PC-3 (cell line): ENCODE measurements around the gene CRYBG2. TPM values are rescaled to one million over a fixed set of nuclear protein-coding genes. Genes with fewer than 3 reads are reported as not detected.

Experiments
- ATAC-seq: fragments of 200-7000 bp; cut with Tn5 transposase; 2 replicates; pipeline ENCODE4 v1.9.1; 2020; ENCODE audit warnings: mild to moderate bottlenecking, moderate library complexity
- BruUV-seq: library from RNA; stranded (reverse); fragments of 400-500 nt; replicated peaks from 2 replicates; lab custom pipeline; 2021; lab: Mats Ljungman, UMichigan
- CTCF ChIA-PET: fragments of 300-600 bp; sonication (Branson Sonifier 250); formaldehyde crosslinking; loops from one replicate; lab custom pipeline; 2022; ENCODE audit warnings: antibody characterized with exemption; lab: Charles Lee
- POLR2A ChIA-PET: fragments of 300-600 bp; sonication (Branson Sonifier 250); formaldehyde crosslinking; loops from one replicate; lab custom pipeline; 2022; ENCODE audit warnings: antibody characterized with exemption; ENCODE audit not compliant: unreplicated experiment; lab: Charles Lee
- DNase-seq: peaks from one replicate; pipeline ENCODE4 v3.0.0-alpha.2; 2015
- H2AFZ ChIP-seq: fragments of 300-600 bp; sonication (generic); 2 replicates; pipeline ENCODE4 v1.6.0; 2016; ENCODE audit warnings: antibody characterized with exemption, low read length
- H3F3A ChIP-seq: fragments of 300-600 bp; sonication (generic); one replicate; pipeline ENCODE4 v1.6.0; 2017; ENCODE audit warnings: antibody characterized with exemption, low read length, control low read depth, mild to moderate bottlenecking; ENCODE audit not compliant: unreplicated experiment
- H3K27ac ChIP-seq: fragments of 300-600 bp; sonication (generic); 2 replicates; pipeline ENCODE4 v1.5.1; 2016; ENCODE audit warnings: mild to moderate bottlenecking, low read length
- H3K27me3 ChIP-seq: fragments of 300-600 bp; sonication (generic); 2 replicates; pipeline ENCODE4 v1.6.1; 2016; ENCODE audit warnings: low read length, mixed read lengths
- H3K36me3 ChIP-seq: fragments of 300-600 bp; sonication (generic); 2 replicates; pipeline ENCODE4 v1.6.1; 2016; ENCODE audit warnings: low read depth, mixed run types, low read length, mixed read lengths
- H3K4me1 ChIP-seq: fragments of 300-600 bp; sonication (generic); 2 replicates; pipeline ENCODE4 v1.5.1; 2016; ENCODE audit warnings: low read length; ENCODE audit not compliant: insufficient read depth
- H3K4me2 ChIP-seq: fragments of 300-600 bp; sonication (generic); 2 replicates; pipeline ENCODE4 v1.6.0; 2016; ENCODE audit warnings: low read length
- H3K4me3 ChIP-seq: fragments of 300-600 bp; sonication (generic); 2 replicates; pipeline ENCODE4 v1.5.1; 2016; ENCODE audit warnings: mild to moderate bottlenecking, low read length, mixed read lengths
- H3K79me2 ChIP-seq: fragments of 300-600 bp; sonication (generic); 2 replicates; pipeline ENCODE4 v1.6.1; 2017; ENCODE audit warnings: low read length, mixed read lengths
- H3K9ac ChIP-seq: fragments of 300-600 bp; sonication (generic); 2 replicates; pipeline ENCODE4 v1.6.0; 2016; ENCODE audit warnings: mild to moderate bottlenecking, low read length
- H3K9me2 ChIP-seq: fragments of 300-600 bp; sonication (generic); replicated peaks from 2 replicates; pipeline ENCODE4 v1.6.1; 2016; ENCODE audit warnings: mixed run types, low read length, mixed read lengths
- H3K9me3 ChIP-seq: fragments of 300-600 bp; sonication (generic); 2 replicates; pipeline ENCODE4 v1.6.1; 2016; ENCODE audit warnings: low read length, mixed read lengths
- H4K20me1 ChIP-seq: fragments of 300-600 bp; sonication (generic); 2 replicates; pipeline ENCODE4 v1.6.1; 2016; ENCODE audit warnings: low read length, mixed read lengths
- CTCF ChIP-seq: fragments of 300-600 bp; sonication (generic); conservative IDR thresholded peaks from 2 replicates; pipeline ENCODE4 v1.5.1; 2017; ENCODE audit warnings: antibody characterized with exemption, low read depth, mild to moderate bottlenecking, low read length
- EZH2 ChIP-seq: fragments of 300-600 bp; sonication (generic); IDR thresholded peaks from one replicate; pipeline ENCODE4 v1.6.1; 2017; ENCODE audit warnings: antibody characterized with exemption, mild to moderate bottlenecking, low read length; ENCODE audit not compliant: unreplicated experiment
- EZH2phosphoT487 ChIP-seq: fragments of 300-600 bp; sonication (generic); IDR thresholded peaks from 2 replicates; pipeline ENCODE4 v1.6.1; 2018; ENCODE audit warnings: mild to moderate bottlenecking, antibody characterized with exemption, low read length, borderline replicate concordance
- intact Hi-C: fragments of 100-400 bp; cut with micrococcal nuclease; formaldehyde crosslinking; loops from 2 replicates; pipeline ENCODE4 v1.9.0; 2023
- total RNA-seq: library from RNA; depleted of rRNA; stranded (reverse); fragments of >200 nt; gene quantifications from 2 replicates; pipeline ENCODE4 v1.2.3, GENCODE V29; 2014

Gene CRYBG2
- total RNA-seq, 1 experiment from 2014 or later = 15.3 TPM

GRCh38 chr1:26282401-26282918 is 71.5 kb downstream of the CRYBG2 start:
- Histone ChIP-seq H4K20me1 (peaks cover 9% of the 10 kb centered on the region; the same call in 1 of the 2 replicates), H3K4me2 (no peak overlapping the region), H3K9ac (no peak overlapping the region), H2AFZ (no peak overlapping the region), H3K9me2 (no peaks in the 10 kb centered on the region), H3K36me3 (peaks cover 17% of the 10 kb centered on the region; the same call in 1 of the 2 replicates), H3K4me1 (peaks cover 63% of the 10 kb centered on the region), H3K4me3 (no peak overlapping the region), H3F3A (peaks cover 11% of the 10 kb centered on the region), H3K27me3 (no peaks in the 10 kb centered on the region), H3K79me2 (peaks cover 34% of the 10 kb centered on the region), H3K9me3 (no peaks in the 10 kb centered on the region), H3K27ac (no peak overlapping the region)
- ChIA-PET CTCF (no interaction called here), POLR2A (no interaction called here)
- intact Hi-C loops = no loop called here
- DNase-seq = no peak
- no peak for TF ChIP-seq CTCF
- TF ChIP-seq EZH2phosphoT487 = no peak
- no peak for TF ChIP-seq EZH2
- no TSS peak for BruUV-seq
- ATAC-seq = no peak

GRCh38 chr1:26281971-26282370 is 72.0 kb downstream of the CRYBG2 start:
- Histone ChIP-seq H3K27ac (no peak overlapping the region), H3F3A (peaks cover 16% of the 10 kb centered on the region), H3K4me3 (no peak overlapping the region), H3K4me2 (peak overlapping the region; percentile 94; the same call in 1 of the 2 replicates), H4K20me1 (peaks cover 9% of the 10 kb centered on the region; the same call in 1 of the 2 replicates), H2AFZ (no peak overlapping the region), H3K27me3 (no peaks in the 10 kb centered on the region), H3K9me2 (no peaks in the 10 kb centered on the region), H3K36me3 (peaks cover 21% of the 10 kb centered on the region), H3K79me2 (peaks cover 34% of the 10 kb centered on the region), H3K4me1 (peaks cover 68% of the 10 kb centered on the region), H3K9me3 (no peaks in the 10 kb centered on the region), H3K9ac (no peak overlapping the region)
- CTCF ChIA-PET = no interaction called here
- DNase-seq = no peak
- intact Hi-C loops = no loop called here
- POLR2A ChIA-PET = no interaction called here
- BruUV-seq = no TSS peak
- ATAC-seq = no peak
- TF ChIP-seq EZH2phosphoT487 = no peak

DNA sequence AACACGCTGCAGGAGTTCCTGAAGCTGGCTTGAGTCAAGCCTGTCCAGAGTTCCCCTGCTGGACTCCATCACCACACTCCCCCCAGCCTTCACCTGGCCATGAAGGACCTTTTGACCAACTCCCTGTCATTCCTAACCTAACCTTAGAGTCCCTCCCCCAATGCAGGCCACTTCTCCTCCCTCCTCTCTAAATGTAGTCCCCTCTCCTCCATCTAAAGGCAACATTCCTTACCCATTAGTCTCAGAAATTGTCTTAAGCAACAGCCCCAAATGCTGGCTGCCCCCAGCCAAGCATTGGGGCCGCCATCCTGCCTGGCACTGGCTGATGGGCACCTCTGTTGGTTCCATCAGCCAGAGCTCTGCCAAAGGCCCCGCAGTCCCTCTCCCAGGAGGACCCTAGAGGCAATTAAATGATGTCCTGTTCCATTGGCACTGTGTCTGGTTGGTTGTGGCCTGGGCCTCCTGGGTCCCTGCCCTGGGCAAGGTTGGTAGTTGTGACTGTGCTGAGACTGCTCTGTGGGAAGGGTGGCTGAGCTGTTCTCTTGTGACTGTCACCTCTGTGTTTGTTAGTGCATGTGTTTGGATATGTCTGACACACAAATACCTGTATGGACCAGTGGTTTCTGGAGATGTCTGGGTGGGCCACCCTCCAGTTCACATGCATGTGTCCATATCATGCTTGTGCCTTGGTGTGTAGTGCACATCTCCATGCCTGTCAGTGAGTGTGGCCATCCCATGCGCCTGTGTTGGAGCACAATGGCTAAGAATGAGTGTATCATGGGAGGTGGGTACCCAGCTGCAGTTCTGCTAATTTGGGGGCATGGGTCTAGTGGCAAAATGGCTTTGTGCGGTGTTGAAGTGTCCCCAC is 72.6 kb downstream of the CRYBG2 start:
- ATAC-seq = no peak
- ChIA-PET POLR2A (no interaction called here), CTCF (no interaction called here)
- H4K20me1 ChIP-seq = peaks cover 9% of the 10 kb centered on the region; the same call in 1 of the 2 replicates
- H3K9me2 ChIP-seq = no peaks in the 10 kb centered on the region
- H3K9me3 ChIP-seq = no peaks in the 10 kb centered on the region
- H2AFZ ChIP-seq = no peak overlapping the region
- H3K27ac ChIP-seq = peak overlapping the region; percentile 99
- BruUV-seq = TSS peak; percentile 79
- H3K4me2 ChIP-seq = peak overlapping the region; percentile 94
- DNase-seq = no peak
- H3K4me3 ChIP-seq = peak overlapping the region; percentile 75
- peaks cover 22% of the 10 kb centered on the region for H3F3A ChIP-seq
- H3K9ac ChIP-seq = no peak overlapping the region
- peaks cover 74% of the 10 kb centered on the region for H3K4me1 ChIP-seq
- peaks cover 34% of the 10 kb centered on the region for H3K79me2 ChIP-seq
- intact Hi-C loops = no loop called here
- no peak for TF ChIP-seq EZH2phosphoT487
- TF ChIP-seq EZH2 = no peak
- TF ChIP-seq CTCF = no peak
- peaks cover 27% of the 10 kb centered on the region for H3K36me3 ChIP-seq
- H3K27me3 ChIP-seq = no peaks in the 10 kb centered on the region
